Hepatic stellate cell (primary cell): ENCODE data around the gene CLSTN2.

ENCODE experiments used
- DNase-seq: peaks from one replicate; pipeline ENCODE4 v3.0.0; 2011; ENCODE audit warnings: low spot score

CLSTN2 gene

DNA sequence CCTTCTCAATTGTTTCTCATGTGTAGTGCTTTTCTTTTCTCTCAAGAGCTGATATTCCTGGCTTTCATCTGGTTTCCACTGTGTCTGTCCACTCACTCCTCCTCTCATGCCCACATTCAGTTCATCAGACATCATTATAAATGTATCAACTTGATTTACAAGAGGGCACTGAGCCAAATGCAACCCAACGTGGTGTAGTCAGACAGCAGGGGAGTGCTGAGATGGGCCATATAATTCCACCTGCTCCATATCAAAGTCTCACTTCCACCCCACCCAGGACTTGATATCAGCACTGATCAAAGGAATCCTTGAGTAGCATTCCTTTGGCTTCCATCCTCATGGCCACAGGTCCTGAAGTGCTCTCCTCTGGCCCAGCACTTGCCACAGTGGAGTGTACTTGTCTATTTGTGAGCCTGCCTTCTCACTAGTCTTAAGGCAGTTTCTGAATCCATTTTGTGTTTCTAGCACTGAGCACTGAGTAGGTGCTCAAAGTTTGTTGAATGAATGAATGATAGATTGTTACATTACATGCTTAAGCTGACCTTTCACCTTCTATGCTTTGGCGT is 252.8 kb downstream of the CLSTN2 start:
- DNase-seq: no peak

DNA sequence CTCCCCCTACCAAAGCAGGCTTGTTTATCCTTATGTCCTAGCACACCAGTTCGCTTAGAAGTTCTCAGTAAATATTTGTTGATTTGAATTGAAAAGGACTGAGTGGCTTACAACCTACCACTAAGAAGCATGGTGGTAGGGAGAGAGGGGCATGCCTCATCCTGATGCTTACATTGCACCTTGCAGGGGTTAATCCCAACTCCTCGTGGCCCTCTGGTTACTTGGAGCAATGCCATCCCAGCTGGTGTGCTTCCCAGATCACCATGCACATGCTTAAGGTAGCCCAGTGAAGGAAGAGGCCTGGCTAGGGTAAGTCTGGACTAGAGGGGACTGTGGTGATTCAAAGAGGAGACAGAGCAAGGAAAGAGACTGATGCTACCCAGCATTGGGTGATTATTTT is 253.3 kb downstream of the CLSTN2 start:
- no peak for DNase-seq

DNA sequence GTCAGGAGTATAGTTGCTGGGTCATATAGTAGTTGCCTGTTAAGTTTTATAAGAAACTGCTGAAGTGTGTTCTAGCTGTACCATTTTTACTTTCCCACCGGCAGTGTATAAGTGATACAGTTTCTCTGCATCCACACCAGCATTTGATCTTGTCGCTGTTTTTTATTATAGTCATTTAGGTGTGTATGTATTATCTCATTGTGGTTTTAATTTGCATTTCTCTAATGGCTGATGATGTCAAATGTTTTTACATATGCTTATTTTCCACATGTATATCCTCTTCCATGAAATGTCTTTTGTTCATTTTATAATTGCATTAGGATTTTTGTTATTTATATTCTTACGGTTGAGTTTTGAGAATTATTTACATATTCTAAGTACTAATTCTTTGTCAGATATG is 254.3 kb downstream of the CLSTN2 start:
- no peak for DNase-seq

DNA sequence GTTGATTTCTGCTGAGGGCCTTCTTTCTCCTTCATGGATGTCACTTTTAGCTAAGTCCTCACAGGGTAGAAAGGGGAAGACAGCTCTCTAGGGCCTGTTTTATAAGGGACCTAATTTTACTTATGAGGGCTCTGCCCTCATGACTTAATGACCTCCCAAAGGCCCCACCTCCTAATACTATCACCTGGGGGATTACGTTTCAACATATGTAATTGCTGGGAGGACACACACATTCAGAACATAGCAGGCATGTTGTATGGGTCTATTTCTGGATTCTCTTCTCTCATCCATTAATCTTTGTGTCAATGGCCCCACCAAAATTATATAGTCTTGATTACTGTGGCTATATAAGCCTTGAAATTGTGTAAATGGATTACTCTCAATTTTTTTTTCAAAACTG is 255.0 kb downstream of the CLSTN2 start:
- DNase-seq: no peak

DNA sequence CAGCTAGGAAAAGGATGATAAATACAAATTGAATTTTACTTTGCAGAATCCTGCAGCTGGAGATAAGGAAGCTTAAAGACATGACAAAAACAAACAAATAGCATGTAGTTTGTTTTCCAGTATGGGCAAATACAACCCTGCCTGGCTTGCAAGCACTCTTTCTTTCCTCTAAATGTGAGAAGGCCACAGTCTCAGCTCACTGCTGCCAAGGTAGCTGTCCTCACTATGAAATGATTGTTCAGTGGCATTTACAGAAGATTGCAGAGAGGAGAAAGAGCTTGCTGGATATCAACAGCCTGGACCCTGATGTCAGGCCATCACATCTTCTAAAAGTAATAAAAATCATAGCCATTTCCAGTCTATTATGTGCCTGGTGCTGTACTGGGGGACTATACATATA is 262.0 kb downstream of the CLSTN2 start:
- no peak for DNase-seq

DNA sequence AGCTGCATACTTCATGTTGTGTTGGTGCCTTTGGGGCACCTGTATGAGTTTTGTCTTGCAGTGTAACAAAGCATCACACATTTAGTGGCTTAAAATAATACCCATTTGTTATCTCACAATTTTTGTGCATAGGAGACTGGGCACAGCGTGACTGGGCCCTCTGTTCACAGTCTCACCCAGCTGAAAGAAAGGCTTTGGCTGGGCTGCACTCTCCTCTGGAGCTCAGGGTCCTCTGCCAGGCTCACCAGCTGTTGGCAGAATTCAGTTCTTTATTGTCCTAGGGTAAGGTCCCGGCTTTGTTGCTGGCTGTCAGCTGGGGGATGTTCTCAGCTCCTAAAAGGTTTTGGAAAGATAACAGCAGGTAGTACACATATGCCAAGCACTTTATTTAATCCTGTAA is 263.3 kb downstream of the CLSTN2 start:
- no peak for DNase-seq

DNA sequence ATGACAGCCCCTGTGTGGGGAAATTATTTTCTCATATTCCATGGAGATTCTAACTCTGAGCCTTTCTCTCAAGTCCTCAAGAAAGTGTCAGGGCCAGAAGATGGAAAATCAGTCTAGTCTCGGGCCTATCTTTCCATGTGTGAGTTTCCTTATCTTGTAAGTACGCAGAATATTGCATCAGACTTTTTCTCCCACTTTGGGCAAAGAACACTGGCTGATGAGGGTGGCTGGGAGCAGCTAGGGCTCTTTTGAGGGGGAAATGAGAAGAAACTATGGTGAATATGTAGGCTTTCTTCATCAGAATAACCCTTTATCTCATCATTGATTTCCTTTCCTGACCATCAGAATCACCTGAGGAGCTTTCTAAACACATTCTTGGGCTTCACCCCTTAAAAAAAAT is 264.0 kb downstream of the CLSTN2 start:
- DNase-seq: no peak

DNA sequence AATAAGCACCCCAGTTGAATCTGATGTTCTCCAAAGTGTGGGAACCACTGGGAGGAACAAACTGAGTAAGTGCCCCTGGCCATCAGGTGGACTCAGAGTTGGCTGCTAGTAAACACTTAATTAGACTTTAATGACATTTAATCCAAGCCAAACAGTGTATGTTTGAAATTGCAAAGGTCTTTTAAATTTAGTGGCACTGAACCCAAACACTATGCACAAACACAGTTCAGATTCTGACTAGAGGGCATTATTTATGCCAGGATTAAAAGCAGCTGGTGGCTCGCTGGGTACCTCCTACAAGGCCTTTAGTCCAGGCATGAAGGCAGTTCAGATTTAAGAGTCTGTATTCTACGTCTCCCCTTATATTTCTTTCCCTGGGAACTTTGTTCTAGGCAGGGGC is 264.8 kb downstream of the CLSTN2 start:
- no peak for DNase-seq

DNA sequence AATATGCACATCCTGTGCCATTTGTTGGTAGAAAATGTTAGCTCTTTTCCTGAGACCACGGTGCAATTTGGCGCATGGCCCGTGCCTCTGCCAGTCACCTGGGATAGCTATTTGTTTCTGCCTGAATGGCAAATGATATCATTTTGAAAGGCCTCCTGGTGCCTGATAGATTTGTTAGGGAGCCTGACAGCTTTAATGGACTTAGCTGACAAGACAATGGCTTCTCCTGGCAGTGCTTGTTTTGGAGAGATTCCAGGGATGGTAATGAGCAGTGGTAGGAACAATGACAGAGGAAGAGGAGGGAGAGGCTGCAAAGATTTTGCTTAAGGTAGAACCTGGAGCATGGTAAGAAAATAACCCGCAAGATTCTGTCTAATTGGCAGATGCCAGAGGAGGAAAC is 268.5 kb downstream of the CLSTN2 start:
- no peak for DNase-seq

DNA sequence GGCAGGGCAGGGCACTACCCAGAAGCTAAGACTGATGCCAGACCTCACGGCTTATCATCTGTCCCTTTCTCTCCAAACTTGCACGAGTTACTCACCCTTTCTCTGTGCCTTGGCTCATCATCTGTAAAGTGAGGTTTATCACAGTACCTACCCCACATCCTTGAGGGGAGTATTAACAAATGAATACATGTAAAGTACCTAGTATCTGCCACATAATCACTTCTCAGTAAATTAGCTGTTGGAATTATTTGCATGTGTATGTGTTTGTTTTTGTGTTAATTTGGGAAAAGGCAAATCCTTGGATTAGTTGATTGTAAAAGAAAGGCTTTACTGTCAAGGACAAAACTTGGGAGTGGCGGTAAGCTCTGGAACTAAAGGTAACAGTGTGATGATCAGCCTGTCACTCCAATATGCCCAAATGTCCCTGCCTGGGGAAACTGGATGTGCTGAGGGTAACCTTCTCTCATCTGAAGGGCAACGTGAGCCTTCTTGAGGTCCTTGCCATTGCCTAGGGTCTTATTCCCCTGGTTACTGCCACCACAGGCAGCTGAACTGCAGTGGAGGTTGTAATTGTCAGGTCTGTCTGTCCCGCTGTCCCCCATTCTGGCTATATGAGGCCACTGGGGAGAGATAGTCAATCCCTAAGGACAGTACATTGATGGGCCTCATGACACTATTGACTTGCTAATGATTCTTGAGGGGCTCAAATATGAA is 269.4 kb downstream of the CLSTN2 start:
- no peak for DNase-seq

DNA sequence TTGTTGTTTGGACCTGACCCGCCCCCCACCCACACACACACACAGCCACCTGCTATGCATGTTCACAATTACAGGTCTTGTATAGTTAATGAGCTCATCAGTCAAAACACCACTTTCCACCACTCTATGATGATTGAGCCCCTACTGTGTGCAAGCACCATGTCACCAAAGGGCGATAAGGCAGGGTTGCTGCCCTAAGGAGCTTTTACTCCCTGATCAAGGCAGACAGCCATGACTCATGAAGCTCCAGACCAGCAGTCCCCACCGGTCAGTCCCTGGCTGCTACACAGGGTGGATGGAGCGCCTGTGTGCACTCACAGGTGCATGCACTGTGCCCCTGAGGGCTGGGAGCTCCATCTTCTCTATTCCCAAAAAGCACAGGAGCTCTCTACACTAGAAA is 270.6 kb downstream of the CLSTN2 start:
- no peak for DNase-seq

DNA sequence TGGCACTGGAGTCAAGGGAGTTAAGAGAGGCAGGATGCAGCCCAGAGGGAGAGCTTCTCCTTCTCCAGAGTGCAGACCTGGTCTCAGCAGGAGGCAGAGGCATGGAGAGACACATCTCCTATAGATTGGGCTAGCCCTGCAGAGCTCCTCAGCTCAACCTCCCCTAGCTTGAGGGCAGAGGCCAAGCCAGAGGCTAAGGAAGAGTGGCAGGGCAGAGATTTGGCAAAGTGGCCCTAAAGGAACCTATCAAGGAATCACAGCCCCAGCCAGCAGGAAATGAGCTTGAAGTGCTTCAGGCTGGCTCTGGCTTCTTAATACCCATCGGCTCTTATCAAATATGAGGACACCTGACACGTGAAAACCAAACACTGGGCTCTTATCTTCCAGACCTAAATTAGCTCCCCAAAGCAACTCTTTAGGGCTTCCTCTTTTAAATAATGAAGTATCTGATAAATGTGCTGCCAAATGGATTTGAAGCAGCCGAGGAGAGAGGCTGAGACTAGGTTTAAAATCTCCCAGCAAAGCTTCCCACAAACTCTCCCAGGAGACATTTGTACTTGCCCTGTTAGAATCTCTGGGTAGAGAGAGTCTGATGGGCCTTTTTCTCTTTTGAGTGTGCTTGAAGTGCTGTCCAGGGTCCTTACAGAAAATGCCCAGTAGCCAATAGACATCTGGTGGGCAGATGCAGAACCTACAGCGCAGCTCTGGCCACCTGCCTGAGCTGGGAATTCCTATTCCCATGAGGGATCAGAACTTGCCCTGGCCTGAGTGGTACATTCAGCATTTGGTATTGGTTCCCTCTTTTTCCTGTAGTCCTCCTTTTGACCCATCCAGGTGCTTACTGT is 271.4 kb downstream of the CLSTN2 start:
- peak; percentile 15 for DNase-seq

DNA sequence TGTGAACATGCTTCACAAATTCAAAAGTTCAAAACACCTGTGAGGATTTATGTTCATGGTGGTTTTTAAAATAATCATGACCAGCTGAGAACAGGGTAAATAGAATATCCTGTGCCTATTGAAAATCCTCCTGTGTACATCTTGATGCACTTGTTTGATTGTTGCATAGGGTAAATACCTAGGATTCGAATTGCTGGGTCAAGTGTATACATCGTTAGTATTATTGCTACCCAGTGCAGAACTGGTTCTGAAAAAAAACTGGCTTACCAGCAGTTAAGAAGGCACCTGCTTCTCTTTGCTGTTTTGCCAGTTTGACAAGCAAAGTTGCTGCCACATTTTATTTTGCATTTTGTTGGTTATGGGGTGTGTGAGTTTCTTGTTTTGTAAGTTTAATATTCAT is 272.6 kb downstream of the CLSTN2 start:
- no peak for DNase-seq

DNA sequence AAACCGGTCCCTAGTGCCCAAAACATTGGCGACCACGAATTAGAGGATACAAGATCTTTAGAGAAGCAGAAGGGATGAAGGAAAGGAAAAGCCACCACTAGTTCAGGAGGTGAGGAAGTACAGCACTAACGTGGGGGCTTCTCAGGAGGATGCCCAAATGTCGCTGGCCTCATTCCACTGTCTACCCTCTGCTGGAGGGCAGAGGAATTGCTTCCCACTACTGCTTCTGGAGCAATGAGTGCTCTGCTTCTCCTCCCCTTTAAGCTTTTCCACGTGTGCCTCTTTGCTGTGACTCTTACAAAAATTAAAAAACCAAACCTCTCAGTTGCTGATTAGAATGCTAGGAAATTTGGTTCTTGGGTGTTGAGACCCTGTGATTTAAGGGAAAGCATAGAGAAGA is 281.3 kb downstream of the CLSTN2 start:
- DNase-seq: peak; percentile 11

DNA sequence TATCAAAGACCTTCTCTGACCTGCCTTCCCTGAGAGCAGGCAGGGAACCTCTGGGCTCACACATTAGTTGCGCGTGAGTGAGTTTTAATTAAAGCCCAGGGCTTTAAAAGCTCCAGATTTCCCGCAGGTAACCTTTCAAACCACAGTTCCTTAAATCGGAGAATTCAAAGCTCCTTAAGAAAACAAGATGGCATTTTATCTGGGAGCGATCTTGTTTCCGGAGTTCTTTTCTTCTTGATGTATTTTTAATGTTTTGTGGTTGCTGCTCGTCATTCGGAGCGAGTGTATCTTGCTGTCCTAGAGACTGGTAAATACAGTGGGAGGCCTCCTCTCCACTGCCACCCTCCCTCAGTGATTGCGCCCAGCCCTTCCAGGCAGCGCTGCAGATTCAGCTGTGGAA is 284.3 kb downstream of the CLSTN2 start:
- DNase-seq: no peak

DNA sequence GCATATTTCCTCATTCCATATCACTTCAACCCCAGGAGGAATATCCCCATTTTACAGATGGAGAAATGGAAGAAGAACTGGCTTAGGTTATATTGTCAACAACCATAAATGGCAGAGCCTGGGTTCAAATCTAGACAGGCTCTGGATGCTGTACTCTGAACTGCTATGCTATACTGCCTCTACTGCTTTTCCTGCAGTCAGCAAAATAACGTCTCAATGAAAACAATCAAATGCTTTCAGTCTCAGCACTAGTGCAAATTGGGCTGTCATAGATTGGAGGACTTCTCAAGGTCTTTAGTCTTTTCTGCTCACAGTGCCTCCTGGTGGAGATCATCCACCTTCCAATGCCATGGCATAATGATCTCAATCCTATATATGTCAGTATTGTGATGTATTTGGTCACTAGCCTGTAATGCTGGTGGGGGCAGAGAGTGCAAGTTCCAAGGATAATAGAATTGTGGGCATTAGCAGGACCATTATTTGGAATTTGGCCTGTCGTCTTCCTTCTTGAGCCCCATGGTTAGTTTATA is 285.0 kb downstream of the CLSTN2 start:
- DNase-seq: no peak

DNA sequence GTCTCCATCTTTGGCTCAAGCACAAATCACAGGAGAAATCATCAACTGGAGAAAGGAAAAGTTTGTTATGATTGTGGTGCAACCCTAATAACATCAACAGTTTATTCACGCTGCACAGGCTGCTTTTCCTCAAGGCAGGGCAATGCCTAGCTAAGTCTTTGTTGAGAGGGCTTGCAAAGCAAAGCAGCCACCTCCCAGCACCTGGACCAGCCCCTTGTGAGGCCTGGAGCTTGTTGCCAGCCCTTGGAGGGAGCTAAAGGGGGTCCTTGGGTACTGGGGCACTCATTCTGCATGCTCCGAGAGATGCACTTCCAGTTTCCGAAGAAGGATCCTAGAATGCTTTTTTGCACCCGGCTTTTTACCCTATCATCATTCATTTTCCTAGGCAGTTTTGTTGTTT is 288.2 kb downstream of the CLSTN2 start:
- DNase-seq: no peak

DNA sequence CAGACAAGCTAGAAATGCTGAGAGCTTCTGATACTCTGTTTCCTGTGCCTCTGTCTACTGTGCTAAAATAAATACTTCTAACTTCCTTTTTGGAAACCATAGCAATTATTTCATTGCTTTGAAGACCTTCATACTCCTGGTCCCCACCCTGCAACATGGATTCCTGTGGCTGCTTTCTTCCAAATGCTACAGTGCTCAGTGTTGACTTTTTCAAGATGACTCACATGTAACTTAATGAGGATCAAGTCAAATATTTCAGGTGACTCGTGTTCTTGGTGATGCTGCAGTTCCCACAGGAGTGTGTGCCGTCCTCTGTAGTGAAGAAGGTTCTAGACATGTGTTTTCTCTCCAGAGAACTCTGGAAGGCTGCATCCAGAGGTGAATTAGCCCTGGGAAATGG is 288.6 kb downstream of the CLSTN2 start:
- DNase-seq: no peak

DNA sequence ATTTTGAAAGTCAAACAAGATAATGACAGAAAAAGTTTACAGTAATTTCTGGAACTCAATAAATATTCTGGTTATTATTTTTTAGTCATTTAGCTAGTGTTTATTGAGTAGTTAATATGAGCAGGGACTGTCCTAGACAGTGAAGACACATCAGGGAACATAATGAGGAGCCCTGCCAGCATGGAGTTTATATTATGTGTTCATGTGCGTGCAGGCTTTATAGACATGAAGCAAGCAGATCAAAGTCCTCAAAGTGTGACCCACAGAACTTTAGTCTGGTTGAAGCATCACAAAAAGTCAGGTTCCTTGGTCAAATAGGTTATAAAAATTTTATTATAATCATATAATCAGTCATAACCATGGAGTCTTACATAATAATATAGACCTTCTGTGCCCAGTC is 289.3 kb downstream of the CLSTN2 start:
- no peak for DNase-seq

DNA sequence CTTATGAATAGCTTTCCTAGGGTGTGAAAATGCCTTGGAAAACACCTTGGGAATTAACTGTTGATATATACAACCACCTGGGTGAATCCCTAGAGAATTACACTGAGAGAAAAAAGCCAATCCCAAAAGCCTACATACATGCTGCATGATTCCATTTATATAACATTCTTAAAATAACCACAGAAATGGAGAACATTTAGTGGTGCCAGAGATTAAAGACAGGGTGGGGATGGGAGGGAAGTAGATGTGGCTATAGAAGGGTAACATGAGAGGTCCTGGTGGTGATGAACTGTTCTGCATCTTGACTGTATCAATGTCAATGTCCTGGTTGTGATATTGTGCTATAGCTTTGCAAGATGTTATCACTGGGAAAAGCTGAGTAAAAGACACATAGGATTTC is 291.0 kb downstream of the CLSTN2 start:
- no peak for DNase-seq

DNA sequence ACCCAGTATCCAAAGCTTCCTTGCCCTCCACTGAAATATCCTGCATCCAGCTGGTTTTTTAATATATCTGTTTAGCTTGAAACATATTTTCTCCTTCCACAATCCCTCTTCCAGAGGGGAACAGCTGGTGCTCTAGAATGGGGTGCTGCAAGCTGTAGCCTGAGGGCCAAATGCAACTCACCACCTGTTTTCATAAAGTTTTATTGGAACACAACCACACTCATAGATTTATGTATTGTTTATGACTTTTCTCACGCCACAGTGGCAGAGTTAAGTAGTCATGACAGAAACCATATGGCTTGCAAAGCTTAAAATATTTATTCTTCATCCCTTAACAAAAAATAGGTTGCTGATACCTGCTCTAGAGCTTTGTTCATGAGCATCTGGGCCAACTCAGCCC is 298.7 kb downstream of the CLSTN2 start:
- DNase-seq: no peak

DNA sequence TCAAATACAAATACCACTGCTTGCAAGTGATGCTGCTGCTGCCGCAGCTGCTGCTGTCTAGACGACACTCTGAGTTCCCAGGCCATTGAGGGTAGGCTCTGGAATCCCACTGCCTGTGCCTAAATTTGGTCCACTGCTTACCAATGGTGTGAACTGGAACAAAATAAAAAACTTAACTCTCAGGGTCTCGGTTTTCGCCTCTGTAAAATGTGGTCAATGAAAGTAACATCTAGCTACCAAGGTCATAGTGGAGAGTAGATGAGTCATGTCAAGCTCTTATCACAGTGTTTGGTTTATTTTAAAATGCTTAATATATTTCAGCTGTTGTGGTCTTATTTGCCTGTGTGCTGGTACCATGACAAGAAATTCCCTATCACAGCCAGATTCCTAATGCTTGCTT is 299.3 kb downstream of the CLSTN2 start:
- no peak for DNase-seq

DNA sequence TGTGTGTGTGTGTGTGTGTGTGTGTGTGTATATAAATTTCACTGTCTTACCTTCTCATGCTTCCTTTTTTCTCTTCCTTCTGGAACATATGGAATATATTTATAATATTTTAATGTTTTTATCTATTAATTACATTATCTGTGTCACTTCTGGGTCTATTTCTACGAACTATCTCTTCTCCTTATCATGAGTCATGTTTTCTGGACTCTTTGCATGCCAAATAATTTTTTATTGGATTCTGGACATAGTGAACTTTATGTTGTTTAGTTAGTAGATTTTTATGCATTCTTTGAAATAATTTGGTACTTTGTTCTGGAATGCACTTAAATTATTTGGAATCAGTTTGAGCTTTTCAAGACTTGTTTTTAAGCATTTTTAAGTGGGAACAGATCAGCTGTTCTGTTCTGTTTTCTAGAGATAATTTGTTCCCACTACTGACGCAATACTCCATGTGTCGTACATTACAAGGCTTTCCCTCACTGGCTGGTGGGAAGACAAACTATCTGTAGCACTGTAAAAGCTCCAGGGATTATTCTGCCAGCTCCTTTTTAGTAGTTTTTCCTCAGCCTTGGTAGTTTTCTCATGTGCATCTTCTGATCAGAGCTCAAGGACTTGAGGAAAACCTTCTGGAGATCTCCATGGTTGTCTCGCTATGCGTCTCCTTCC is 302.0 kb downstream of the CLSTN2 start:
- DNase-seq: no peak
